CD4-positive, CD25-positive, alpha-beta regulatory T cell (primary cell): Measurements from ENCODE around the gene ZNF160. TPM values are rescaled to one million over a fixed set of nuclear protein-coding genes. Genes with fewer than 3 reads are reported as not detected.
"Not testable (repeated sequence)": the region's sequence is repeated elsewhere in the genome, so short reads cannot be mapped to it uniquely, and the experiment has no call there.

Experiments used
- ATAC-seq, 2 donors: fragments of 150-1000 bp; cut with Tn5 transposase; one replicate each; pipeline ENCODE4 v1.10.0; 2021; ENCODE audit warnings: low read depth in 2 of 2, moderate number of reproducible peaks in 2 of 2, moderate library complexity in 1 of 2
- DNase-seq, 3 donors: peaks; one replicate each; pipeline versions ENCODE4 v3.0.0 to v3.0.0-alpha.2; 2012 to 2022; ENCODE audit warnings: mixed read lengths in 1 of 3
- H3K27ac ChIP-seq: one replicate; pipeline ENCODE4 v1.7.0; 2013; ENCODE audit warnings: mild to moderate bottlenecking, low read length; ENCODE audit not compliant: insufficient read depth, poor library complexity, severe bottlenecking
- H3K27me3 ChIP-seq: one replicate; pipeline ENCODE4 v1.7.0; 2013; ENCODE audit warnings: low read length; ENCODE audit not compliant: control insufficient read depth, insufficient read depth
- H3K36me3 ChIP-seq: one replicate; pipeline ENCODE4 v1.7.0; 2013; ENCODE audit warnings: mild to moderate bottlenecking, low read length, moderate library complexity; ENCODE audit not compliant: control insufficient read depth, insufficient read depth
- H3K4me1 ChIP-seq: 2 replicates; pipeline ENCODE4 v1.7.0; 2013; ENCODE audit warnings: mild to moderate bottlenecking, low read length; ENCODE audit not compliant: insufficient read depth, control insufficient read depth, poor library complexity, severe bottlenecking
- H3K4me3 ChIP-seq: one replicate; pipeline ENCODE4 v1.7.0; 2013; ENCODE audit warnings: low read depth, mild to moderate bottlenecking, low read length, moderate library complexity
- H3K9me3 ChIP-seq, 2 experiments: 1 replicate in 1 of 2; 2 replicates in 1 of 2; pipeline ENCODE4 v1.7.0; 2013; ENCODE audit warnings: low read length in 2 of 2, mild to moderate bottlenecking in 1 of 2, moderate library complexity in 1 of 2; ENCODE audit not compliant: control insufficient read depth in 2 of 2
- H3K27ac Mint-ChIP-seq, 3 donors: one replicate each; pipeline ENCODE4 v1.8.0; 2020 to 2022; ENCODE audit warnings: mild to moderate bottlenecking in 3 of 3, mixed read lengths in 3 of 3, moderate library complexity in 2 of 3
- H3K27me3 Mint-ChIP-seq: one replicate; pipeline ENCODE4 v1.8.0; 2022; ENCODE audit warnings: mild to moderate bottlenecking, mixed read lengths
- H3K36me3 Mint-ChIP-seq: one replicate; pipeline ENCODE4 v1.8.0; 2020; ENCODE audit warnings: mixed read lengths
- H3K4me1 Mint-ChIP-seq, 4 donors: one replicate each; pipeline ENCODE4 v1.8.0; 2020 to 2022; ENCODE audit warnings: mixed read lengths in 4 of 4, mild to moderate bottlenecking in 1 of 4
- H3K4me3 Mint-ChIP-seq, 4 donors: one replicate each; pipeline ENCODE4 v1.8.0; 2020 to 2022; ENCODE audit warnings: mild to moderate bottlenecking in 4 of 4, mixed read lengths in 4 of 4, moderate library complexity in 3 of 4
- H3K9me3 Mint-ChIP-seq, 7 donors: one replicate each; pipeline ENCODE4 v1.8.0; 2020 to 2022; ENCODE audit warnings: mixed read lengths in 7 of 7, mild to moderate bottlenecking in 3 of 7, moderate library complexity in 2 of 7
- polyA plus RNA-seq, 4 donors: library from polyadenylated mRNA; unstranded; fragments of 300-500 nt; fragmentation: Illumina TruSeq; gene quantifications; one replicate each; pipeline ENCODE4 v1.2.3, GENCODE V29; 2021
- total RNA-seq: library from RNA; stranded (reverse); gene quantifications from one replicate; pipeline ENCODE4 v1.2.3, GENCODE V29; 2022

ZNF160 gene
- total and polyA plus RNA-seq, 5 donors from 2014 or later: 19.5 to 47.1 (median 24.3) TPM

DNA sequence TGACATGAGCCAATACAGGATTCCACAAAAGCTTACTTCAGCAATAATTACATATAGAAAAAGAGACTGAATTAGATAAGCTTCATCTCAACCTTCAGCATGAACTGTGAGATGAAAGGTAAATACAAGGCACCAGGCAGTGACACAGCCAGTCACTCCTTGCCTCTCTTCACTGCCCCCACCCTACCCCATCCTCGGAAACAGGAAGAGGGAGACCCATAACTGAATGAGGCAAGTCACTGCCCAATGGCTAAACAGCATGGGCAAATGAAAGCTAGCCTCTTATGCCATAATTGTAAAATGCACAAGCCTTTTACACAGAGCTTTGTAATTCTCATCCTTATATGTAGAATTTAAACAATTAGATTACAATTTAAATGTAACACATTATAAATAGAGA, 1.7 kb downstream of the ZNF160 start:
- H3K4me3 Mint-ChIP-seq: peak overlapping the region; percentile 95 to 98 (median 97)
- DNase-seq: peak in 1 of 3 donors; percentile 13
- ATAC-seq: no peak

DNA sequence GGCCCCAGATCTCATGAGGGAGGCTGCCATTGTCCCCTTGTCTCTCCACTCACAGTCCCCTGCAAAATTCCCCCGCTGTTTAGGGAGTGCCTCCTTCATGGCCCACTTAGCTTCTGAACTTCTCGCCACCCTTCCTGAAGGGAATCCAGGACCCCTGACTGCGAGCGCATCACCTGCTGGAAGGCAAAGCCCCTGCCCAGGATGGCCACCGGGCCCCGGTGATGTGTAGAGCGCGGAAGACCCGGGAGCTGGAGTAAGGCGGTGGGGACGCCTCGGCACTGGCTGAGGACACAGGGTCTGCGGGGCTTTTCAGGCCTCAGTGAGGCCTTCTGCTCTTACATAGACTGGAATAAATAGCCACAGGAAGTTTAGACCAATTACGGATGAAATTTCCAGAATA, 4.7 kb downstream of the ZNF160 start:
- Mint-ChIP-seq H3K4me1 (peaks cover 14 to 64% (median 27%) of the 10 kb centered on the region in 4 donors), H3K36me3 (peaks cover 52% of the 10 kb centered on the region), H3K4me3 (peak overlapping the region in 2 of 4 donors; percentile 17 to 73), H3K9me3 (peaks cover 0 to 14% (median 2%) of the 10 kb centered on the region in 7 donors)
- H3K4me1 ChIP-seq: peaks cover 19% of the 10 kb centered on the region
- not testable (repeated sequence) for H3K27me3 Mint-ChIP-seq, H3K27ac Mint-ChIP-seq, H3K27me3 ChIP-seq, DNase-seq, H3K9me3 ChIP-seq, H3K27ac ChIP-seq, H3K4me3 ChIP-seq, ATAC-seq
- H3K36me3 ChIP-seq: peaks cover 27% of the 10 kb centered on the region

More for the DNA sequence above, 1.7 kb downstream of the ZNF160 start:
- H3K9me3 ChIP-seq: peaks cover 0 to 9% of the 10 kb centered on the region in 2 experiments
- H3K27me3 ChIP-seq: no peaks in the 10 kb centered on the region
- H3K36me3 ChIP-seq: peaks cover 19% of the 10 kb centered on the region
- peaks cover 0 to 11% (median 3%) of the 10 kb centered on the region in 7 donors for H3K9me3 Mint-ChIP-seq
- H3K4me1 Mint-ChIP-seq: peaks cover 10 to 57% (median 29%) of the 10 kb centered on the region in 4 donors
- H3K4me3 ChIP-seq: peak overlapping the region; percentile 78
- peaks cover 31% of the 10 kb centered on the region for H3K36me3 Mint-ChIP-seq
- no peak overlapping the region for H3K27ac ChIP-seq
- H3K27me3 Mint-ChIP-seq: no peaks in the 10 kb centered on the region
- peak overlapping the region; percentile 40 to 98 (median 90) for H3K27ac Mint-ChIP-seq
- peaks cover 22% of the 10 kb centered on the region for H3K4me1 ChIP-seq

DNA sequence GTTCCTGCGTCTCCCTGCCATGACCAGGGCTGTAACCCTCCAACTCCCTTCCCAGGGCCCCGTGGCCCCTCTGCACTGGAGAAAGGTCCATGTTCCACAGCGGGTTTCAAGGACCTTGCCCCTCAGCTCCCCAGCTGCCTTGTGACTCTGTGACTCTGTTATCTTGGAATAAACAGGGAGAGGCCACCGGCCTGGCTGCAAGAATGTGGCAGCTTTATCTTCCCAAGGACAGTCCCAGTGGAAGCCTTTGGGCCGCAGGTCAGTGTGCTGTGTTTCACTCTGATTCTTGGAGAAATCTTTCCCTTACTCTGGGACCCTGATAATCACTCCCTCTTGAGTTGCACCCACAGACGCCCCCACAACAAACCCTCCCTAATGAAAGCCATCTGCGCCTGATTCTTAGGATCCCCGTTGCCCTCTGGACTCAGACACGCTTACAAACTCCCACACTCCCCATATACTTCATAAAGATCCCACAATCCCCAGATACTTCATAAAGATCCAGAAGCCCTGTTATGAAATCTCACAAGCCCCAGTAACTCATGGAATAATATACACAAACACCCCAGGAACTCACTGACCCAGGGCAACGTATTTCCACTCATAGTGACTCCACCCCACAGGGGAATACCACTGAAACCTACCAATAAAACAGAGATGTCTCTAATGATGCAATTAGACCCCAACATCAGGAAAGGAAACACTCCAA, 6.1 kb downstream of the ZNF160 start:
- Mint-ChIP-seq H3K4me1 (peaks cover 9 to 54% (median 17%) of the 10 kb centered on the region in 4 donors), H3K4me3 (peak overlapping the region in 2 of 4 donors; percentile 21 to 68), H3K36me3 (peaks cover 54% of the 10 kb centered on the region), H3K9me3 (peaks cover 0 to 14% (median 4%) of the 10 kb centered on the region in 7 donors)
- H3K4me3 ChIP-seq, H3K27ac Mint-ChIP-seq, H3K27ac ChIP-seq, H3K27me3 ChIP-seq, H3K9me3 ChIP-seq, DNase-seq, H3K4me1 ChIP-seq, H3K27me3 Mint-ChIP-seq, ATAC-seq: not testable (repeated sequence)
- peaks cover 36% of the 10 kb centered on the region for H3K36me3 ChIP-seq

DNA sequence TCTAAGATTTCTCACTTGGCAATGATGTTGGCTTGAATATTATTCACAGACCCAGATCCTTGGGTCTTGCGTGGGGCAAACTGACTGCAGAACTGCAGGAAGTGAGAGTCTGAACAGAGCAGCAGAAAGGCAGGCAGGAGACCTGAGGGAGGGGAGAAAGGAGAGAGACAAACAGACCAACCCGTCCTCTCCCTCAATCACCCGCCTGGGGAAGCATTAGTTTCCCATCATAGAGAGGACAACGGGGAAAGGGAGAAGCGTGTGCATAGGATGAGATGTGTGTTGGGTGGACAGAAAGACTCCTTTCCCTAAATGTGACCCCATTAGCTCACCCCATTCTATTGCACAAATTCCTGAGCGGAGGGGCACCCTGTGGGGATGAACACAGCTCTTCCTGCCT, 6.6 kb downstream of the ZNF160 start:
- not testable (repeated sequence) for H3K27ac Mint-ChIP-seq, H3K4me1 ChIP-seq, ATAC-seq, H3K4me3 Mint-ChIP-seq, DNase-seq, H3K27me3 ChIP-seq, H3K27me3 Mint-ChIP-seq, H3K4me3 ChIP-seq, H3K27ac ChIP-seq
- Mint-ChIP-seq H3K36me3 (peaks cover 58% of the 10 kb centered on the region), H3K4me1 (peaks cover 6 to 49% (median 15%) of the 10 kb centered on the region in 4 donors), H3K9me3 (peaks cover 0 to 16% (median 4%) of the 10 kb centered on the region in 7 donors)
- H3K9me3 ChIP-seq: peaks cover 9 to 13% of the 10 kb centered on the region in 2 experiments
- H3K36me3 ChIP-seq: peaks cover 38% of the 10 kb centered on the region

DNA sequence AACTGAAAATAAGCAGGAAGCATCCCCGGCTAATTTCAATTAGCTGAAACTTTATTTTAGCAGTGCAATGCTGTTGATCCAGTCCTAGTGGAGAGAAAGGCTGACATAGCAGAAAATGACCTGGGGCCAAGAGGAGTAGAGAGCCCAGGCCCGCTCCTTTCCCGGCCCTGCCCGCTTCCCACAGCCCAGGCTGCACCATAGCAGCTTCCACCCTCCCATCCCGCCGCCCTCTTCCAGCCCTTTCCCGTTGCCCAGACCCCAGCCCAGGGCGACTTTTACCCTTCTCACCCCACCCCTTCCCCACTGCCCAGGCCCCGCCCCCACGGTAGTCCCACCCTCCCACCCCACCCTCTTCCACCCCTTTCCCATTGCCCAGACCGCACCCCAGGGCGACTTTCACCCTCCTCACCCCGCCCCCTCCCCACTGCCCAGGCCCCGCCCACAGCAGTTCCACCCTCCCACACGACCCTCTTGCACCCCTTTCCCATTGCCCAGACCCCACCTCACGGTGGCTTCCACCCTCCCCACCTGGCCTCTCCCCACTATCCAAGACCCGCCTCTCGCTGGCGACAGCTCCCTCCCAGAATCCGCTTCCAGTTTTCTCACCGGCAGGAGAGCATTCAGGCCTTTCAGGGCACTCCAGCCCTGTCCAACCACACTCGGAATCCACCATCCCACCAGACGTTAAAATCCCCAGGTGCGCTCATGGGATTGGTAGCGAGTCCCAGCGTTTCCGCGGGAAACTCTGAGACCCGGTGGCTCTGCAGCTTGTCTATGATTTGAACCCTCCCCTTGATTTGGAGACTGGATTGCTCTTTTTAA, 8.3 kb downstream of the ZNF160 start:
- Histone ChIP-seq H3K4me1 (no peaks in the 10 kb centered on the region), H3K4me3 (no peak overlapping the region), H3K27ac (no peak overlapping the region), H3K27me3 (no peaks in the 10 kb centered on the region), H3K9me3 (peaks cover 9 to 14% of the 10 kb centered on the region in 2 experiments), H3K36me3 (peaks cover 52% of the 10 kb centered on the region)
- ATAC-seq (no peak), DNase-seq (no peak)
- Mint-ChIP-seq H3K27me3 (no peaks in the 10 kb centered on the region), H3K27ac (peak overlapping the region in 1 of 3 donors; percentile 80), H3K9me3 (peaks cover 0 to 19% (median 4%) of the 10 kb centered on the region in 7 donors), H3K4me3 (peak overlapping the region in 2 of 4 donors; percentile 20 to 51), H3K4me1 (peaks cover 5 to 39% (median 11%) of the 10 kb centered on the region in 4 donors), H3K36me3 (peaks cover 65% of the 10 kb centered on the region)

DNA sequence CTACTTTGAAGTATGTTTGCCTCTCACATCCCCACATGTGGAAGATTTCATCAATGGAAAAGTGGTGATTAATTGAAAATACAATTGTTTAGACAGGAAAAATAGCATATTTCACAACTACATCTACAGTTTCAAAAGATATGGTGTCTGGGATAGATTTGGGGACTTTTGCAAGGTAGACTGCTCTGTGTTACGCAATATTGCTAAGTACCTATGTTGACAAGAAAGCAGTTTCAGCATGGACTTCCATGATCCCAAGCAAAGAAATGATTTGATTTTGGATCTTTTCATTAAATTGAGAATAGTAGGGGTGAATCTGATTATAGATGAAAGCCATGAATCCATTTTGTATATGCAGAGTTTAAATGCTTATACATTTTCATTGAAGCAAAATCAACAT, 10.5 kb downstream of the ZNF160 start:
- Mint-ChIP-seq H3K36me3 (peaks cover 59% of the 10 kb centered on the region), H3K27ac (no peak overlapping the region), H3K9me3 (peaks cover 0 to 22% (median 4%) of the 10 kb centered on the region in 7 donors), H3K4me1 (peaks cover 0 to 30% (median 8%) of the 10 kb centered on the region in 4 donors), H3K4me3 (no peak overlapping the region), H3K27me3 (no peaks in the 10 kb centered on the region)
- Histone ChIP-seq H3K9me3 (peaks cover 4 to 14% of the 10 kb centered on the region in 2 experiments), H3K4me3 (no peak overlapping the region), H3K36me3 (peaks cover 54% of the 10 kb centered on the region), H3K27me3 (no peaks in the 10 kb centered on the region), H3K4me1 (no peaks in the 10 kb centered on the region), H3K27ac (no peak overlapping the region)
- ATAC-seq: no peak
- DNase-seq: no peak

DNA sequence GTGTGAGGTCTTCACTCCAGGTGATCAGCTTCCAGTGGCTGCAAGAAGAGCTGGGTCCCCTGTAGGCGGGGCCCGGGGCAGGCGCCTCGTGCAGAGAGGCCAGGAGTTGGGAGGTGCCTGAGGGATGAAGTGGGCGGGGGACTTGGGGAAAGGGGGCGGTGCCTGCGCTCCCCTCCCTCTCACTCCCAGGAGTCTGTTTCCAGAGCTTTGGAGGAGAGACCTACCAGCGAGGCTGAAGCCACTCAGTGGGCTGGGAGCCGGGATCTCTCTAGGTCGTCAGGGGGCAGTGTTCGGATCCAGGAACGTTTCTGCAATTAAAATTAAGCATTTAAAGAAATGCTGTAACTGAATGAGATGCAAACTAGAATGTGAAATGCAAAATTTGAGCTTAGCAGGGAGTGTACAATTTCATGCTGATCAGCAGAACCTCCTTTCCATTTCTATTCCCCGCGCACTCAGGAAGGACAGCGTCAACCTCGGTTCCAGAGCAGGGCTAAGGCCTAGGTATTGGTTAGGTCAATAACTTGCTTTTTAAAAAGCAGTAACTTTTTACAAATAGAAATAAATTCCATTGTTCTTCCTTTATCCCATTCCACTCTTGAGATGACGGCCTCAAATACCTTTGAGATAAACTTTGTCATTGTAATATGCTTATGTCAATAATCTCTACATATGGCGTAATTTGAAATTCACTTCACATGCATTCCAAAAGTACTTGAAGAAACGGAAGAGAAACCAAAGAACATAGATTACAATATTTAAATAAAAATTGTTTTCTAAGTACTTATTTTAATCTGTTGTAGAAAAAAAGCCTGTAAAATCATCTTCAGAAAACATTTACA, 11.6 kb downstream of the ZNF160 start:
- DNase-seq: no peak
- Histone ChIP-seq H3K9me3 (peaks cover 0 to 14% of the 10 kb centered on the region in 2 experiments), H3K4me3 (no peak overlapping the region), H3K4me1 (no peaks in the 10 kb centered on the region), H3K27ac (no peak overlapping the region), H3K36me3 (peaks cover 57% of the 10 kb centered on the region), H3K27me3 (no peaks in the 10 kb centered on the region)
- ATAC-seq: no peak
- Mint-ChIP-seq H3K27me3 (no peaks in the 10 kb centered on the region), H3K4me1 (peaks cover 0 to 31% (median 9%) of the 10 kb centered on the region in 4 donors), H3K9me3 (peaks cover 0 to 23% (median 4%) of the 10 kb centered on the region in 7 donors), H3K4me3 (peak overlapping the region in 1 of 4 donors; percentile 16), H3K27ac (peak overlapping the region in 1 of 3 donors; percentile 71), H3K36me3 (peaks cover 61% of the 10 kb centered on the region)
